K562 (cell line): Measurements from ENCODE around the gene VAMP8. TPM values are rescaled to one million over a fixed set of nuclear protein-coding genes. Genes with fewer than 3 reads are reported as not detected.

Experiments
- ARID1B ChIP-seq: fragments of 450-650 bp; IDR thresholded peaks from 2 replicates; pipeline ENCODE4 v1.6.1; 2016; ENCODE audit warnings: antibody characterized with exemption, mild to moderate bottlenecking, inconsistent platforms
- ARNT ChIP-seq, 2 experiments: fragments of 450-650 bp; IDR thresholded peaks; 2 replicates each; pipeline ENCODE4 v1.6.1; 2016; ENCODE audit warnings: mild to moderate bottlenecking in 1 of 2
- CREM ChIP-seq: IDR thresholded peaks from 2 replicates; pipeline ENCODE4 v1.6.1; 2014; ENCODE audit warnings: antibody characterized with exemption, low read depth
- EP300 ChIP-seq: IDR thresholded peaks from 2 replicates; pipeline ENCODE4 v1.6.1; 2012; ENCODE audit warnings: low read length, improper control_type of control experiment
- KDM4B ChIP-seq, 2 experiments: fragments of 450-650 bp in 1 of 2; sonication (generic) in 1 of 2; IDR thresholded peaks; 2 replicates each; pipeline ENCODE4 v1.6.1; 2016 to 2017; ENCODE audit warnings: borderline replicate concordance in 2 of 2, antibody characterized with exemption in 1 of 2, low read depth in 1 of 2, mild to moderate bottlenecking in 1 of 2
- NR4A1 ChIP-seq, 2 experiments: fragments of 250-450 bp in 1 of 2; fragments of 450-650 bp in 1 of 2; sonication (Bioruptor Pico) in 1 of 2; IDR thresholded peaks; 2 replicates each; pipeline versions ENCODE4 v1.4.0 to v1.6.1; 2016 to 2020; ENCODE audit warnings: mild to moderate bottlenecking in 2 of 2, missing compliant biosample characterization in 1 of 2, missing genetic modification characterization in 1 of 2, moderate library complexity in 1 of 2
- TAF9B ChIP-seq: fragments of 450-650 bp; IDR thresholded peaks from 2 replicates; pipeline ENCODE4 v1.6.1; 2018; ENCODE audit warnings: mild to moderate bottlenecking; ENCODE audit not compliant: partially characterized antibody
- ZZZ3 ChIP-seq: fragments of 450-650 bp; IDR thresholded peaks from 2 replicates; pipeline ENCODE4 v1.6.1; 2016; ENCODE audit warnings: antibody characterized with exemption, mild to moderate bottlenecking, moderate library complexity
- polyA plus RNA-seq, 8 experiments: library from polyadenylated mRNA; depleted of rRNA in 4 of 8; stranded (reverse) in 5 of 8; unstranded in 3 of 8; fragments of >200 nt; fragmentation: Nextera tagmentation in 2 of 8; fragmentation: Illumina TruSeq in 1 of 8; extraction: Ambion mirVana in 2 of 8; extraction: Trizol in 1 of 8; gene quantifications; 2 replicates each; pipeline versions ENCODE4 v1.2.1 to v1.2.3, GENCODE V29; 2011 to 2014; ENCODE audit warnings: inconsistent platforms in 1 of 8, missing spikeins in 1 of 8
- total RNA-seq, 7 experiments: library from RNA; depleted of rRNA in 6 of 7; stranded (reverse); fragments of >200 nt in 6 of 7; fragmentation: Illumina TruSeq in 2 of 7; extraction: Trizol in 2 of 7; gene quantifications; 2 replicates each; pipeline versions ENCODE4 v1.2.1 to v1.2.3, GENCODE V29; 2011 to 2021; ENCODE audit warnings: low replicate concordance in 1 of 7
- TF ChIP-seq, protein P1 (sequence below): fragments of 450-650 bp; IDR thresholded peaks from 2 replicates; pipeline ENCODE4 v1.6.1; 2017; ENCODE audit warnings: antibody characterized with exemption, mild to moderate bottlenecking
- TF ChIP-seq, protein P2 (sequence below), 2 experiments: IDR thresholded peaks in 1 of 2; conservative IDR thresholded peaks in 1 of 2; 2 replicates each; pipeline ENCODE4 v1.6.1; 2016; ENCODE audit warnings: low read depth in 2 of 2, mild to moderate bottlenecking in 1 of 2, missing compliant biosample characterization in 1 of 2, missing genetic modification characterization in 1 of 2, moderate library complexity in 1 of 2
- TF ChIP-seq, protein P3 (sequence below): fragments of 450-650 bp; IDR thresholded peaks from 2 replicates; pipeline ENCODE4 v1.6.1; 2016; ENCODE audit warnings: borderline replicate concordance
- TF ChIP-seq, protein P4 (sequence below): fragments of 250-450 bp; sonication (Bioruptor Pico); IDR thresholded peaks from 2 replicates; pipeline ENCODE4 v1.5.0; 2021; ENCODE audit warnings: mild to moderate bottlenecking, moderate library complexity

VAMP8 gene
- total and polyA plus RNA-seq, 9 of the 15 experiments (the other 6 are each of a cell fraction or from before 2014, with no cell fraction given) = 107 to 571 (median 248) TPM

DNA sequence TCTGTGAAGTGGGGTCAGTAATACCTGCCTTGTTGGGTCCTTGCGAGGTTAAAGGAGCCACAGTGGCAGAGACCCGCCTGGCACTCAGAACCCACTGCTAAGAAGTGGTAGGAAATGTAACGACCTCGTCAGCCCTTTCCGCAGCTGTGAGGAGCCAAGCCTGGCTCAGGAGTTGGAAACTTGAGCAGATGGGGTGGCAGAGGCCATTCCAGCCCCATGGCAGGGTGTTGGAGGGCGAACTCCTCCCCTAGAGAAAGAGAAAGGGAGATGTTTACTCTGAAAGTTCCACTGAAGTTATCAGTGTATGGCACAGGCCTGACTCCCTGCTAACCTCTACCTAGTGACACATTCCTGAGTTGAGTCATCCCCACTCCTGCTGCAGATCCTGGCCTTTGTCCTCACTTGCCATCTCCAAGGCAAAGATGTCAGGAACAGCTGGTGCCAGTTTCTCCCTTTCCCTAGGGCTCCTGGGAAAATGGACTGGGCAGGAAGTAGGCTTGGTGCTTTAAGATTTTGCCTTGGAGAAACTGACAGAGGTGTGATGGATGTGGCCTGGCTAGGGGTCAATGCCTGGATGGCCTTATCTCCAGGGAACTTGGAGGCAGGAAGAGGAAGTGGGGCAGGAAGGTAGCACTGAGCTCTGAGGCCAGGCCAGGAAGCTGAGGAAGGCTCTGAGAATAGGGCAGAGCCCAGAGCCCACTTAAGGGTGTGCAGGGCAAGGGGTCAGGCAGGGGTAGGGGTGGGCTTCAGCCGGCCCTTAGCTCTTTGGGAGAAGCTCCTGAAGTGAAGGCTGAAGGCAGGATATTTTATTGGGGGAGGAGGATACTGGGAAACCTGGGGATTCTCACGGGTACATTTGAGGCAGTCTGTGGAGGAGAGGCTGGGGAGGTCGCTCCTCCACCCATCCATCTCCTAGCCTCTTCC, 7.7 kb downstream of the VAMP8 start (continued):
- TF ChIP-seq ARNT (IDR thresholded peaks at IDR 0.05) (peak in 1 of 2 experiments; percentile 21; a peak in 2 of 4 replicates), EP300 (peak; percentile 73), CREM (peak; percentile 57), ZZZ3 (no peak), KDM4B (IDR thresholded peaks at IDR 0.05; ENCODE audit: borderline replicate concordance in 2 of 2, low read depth in 1 of 2) (no peak), NR4A1 (CRISPR knock-in tag; IDR thresholded peaks at IDR 0.05) (no peak), NR4A1 (tag; IDR thresholded peaks at IDR 0.05) (peak; percentile 43; the same call in 1 of the 2 replicates), TAF9B (peak; percentile 8), ARID1B (peak; percentile 95)
- TF ChIP-seq, protein P1, sequence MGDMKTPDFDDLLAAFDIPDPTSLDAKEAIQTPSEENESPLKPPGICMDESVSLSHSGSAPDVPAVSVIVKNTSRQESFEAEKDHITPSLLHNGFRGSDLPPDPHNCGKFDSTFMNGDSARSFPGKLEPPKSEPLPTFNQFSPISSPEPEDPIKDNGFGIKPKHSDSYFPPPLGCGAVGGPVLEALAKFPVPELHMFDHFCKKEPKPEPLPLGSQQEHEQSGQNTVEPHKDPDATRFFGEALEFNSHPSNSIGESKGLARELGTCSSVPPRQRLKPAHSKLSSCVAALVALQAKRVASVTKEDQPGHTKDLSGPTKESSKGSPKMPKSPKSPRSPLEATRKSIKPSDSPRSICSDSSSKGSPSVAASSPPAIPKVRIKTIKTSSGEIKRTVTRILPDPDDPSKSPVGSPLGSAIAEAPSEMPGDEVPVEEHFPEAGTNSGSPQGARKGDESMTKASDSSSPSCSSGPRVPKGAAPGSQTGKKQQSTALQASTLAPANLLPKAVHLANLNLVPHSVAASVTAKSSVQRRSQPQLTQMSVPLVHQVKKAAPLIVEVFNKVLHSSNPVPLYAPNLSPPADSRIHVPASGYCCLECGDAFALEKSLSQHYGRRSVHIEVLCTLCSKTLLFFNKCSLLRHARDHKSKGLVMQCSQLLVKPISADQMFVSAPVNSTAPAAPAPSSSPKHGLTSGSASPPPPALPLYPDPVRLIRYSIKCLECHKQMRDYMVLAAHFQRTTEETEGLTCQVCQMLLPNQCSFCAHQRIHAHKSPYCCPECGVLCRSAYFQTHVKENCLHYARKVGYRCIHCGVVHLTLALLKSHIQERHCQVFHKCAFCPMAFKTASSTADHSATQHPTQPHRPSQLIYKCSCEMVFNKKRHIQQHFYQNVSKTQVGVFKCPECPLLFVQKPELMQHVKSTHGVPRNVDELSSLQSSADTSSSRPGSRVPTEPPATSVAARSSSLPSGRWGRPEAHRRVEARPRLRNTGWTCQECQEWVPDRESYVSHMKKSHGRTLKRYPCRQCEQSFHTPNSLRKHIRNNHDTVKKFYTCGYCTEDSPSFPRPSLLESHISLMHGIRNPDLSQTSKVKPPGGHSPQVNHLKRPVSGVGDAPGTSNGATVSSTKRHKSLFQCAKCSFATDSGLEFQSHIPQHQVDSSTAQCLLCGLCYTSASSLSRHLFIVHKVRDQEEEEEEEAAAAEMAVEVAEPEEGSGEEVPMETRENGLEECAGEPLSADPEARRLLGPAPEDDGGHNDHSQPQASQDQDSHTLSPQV = peak; percentile 90
- TF ChIP-seq, protein P2, sequence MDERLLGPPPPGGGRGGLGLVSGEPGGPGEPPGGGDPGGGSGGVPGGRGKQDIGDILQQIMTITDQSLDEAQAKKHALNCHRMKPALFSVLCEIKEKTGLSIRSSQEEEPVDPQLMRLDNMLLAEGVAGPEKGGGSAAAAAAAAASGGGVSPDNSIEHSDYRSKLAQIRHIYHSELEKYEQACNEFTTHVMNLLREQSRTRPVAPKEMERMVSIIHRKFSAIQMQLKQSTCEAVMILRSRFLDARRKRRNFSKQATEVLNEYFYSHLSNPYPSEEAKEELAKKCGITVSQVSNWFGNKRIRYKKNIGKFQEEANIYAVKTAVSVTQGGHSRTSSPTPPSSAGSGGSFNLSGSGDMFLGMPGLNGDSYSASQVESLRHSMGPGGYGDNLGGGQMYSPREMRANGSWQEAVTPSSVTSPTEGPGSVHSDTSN (CRISPR knock-in tag; IDR thresholded peaks at IDR 0.05; ENCODE audit: low read depth) = peak; percentile 53
- TF ChIP-seq, protein P2 (tag; conservative IDR thresholded peaks at IDR 0.05; ENCODE audit: low read depth) = peak; percentile 91
- TF ChIP-seq, protein P3, sequence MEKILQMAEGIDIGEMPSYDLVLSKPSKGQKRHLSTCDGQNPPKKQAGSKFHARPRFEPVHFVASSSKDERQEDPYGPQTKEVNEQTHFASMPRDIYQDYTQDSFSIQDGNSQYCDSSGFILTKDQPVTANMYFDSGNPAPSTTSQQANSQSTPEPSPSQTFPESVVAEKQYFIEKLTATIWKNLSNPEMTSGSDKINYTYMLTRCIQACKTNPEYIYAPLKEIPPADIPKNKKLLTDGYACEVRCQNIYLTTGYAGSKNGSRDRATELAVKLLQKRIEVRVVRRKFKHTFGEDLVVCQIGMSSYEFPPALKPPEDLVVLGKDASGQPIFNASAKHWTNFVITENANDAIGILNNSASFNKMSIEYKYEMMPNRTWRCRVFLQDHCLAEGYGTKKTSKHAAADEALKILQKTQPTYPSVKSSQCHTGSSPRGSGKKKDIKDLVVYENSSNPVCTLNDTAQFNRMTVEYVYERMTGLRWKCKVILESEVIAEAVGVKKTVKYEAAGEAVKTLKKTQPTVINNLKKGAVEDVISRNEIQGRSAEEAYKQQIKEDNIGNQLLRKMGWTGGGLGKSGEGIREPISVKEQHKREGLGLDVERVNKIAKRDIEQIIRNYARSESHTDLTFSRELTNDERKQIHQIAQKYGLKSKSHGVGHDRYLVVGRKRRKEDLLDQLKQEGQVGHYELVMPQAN = no peak
- TF ChIP-seq, protein P4, sequence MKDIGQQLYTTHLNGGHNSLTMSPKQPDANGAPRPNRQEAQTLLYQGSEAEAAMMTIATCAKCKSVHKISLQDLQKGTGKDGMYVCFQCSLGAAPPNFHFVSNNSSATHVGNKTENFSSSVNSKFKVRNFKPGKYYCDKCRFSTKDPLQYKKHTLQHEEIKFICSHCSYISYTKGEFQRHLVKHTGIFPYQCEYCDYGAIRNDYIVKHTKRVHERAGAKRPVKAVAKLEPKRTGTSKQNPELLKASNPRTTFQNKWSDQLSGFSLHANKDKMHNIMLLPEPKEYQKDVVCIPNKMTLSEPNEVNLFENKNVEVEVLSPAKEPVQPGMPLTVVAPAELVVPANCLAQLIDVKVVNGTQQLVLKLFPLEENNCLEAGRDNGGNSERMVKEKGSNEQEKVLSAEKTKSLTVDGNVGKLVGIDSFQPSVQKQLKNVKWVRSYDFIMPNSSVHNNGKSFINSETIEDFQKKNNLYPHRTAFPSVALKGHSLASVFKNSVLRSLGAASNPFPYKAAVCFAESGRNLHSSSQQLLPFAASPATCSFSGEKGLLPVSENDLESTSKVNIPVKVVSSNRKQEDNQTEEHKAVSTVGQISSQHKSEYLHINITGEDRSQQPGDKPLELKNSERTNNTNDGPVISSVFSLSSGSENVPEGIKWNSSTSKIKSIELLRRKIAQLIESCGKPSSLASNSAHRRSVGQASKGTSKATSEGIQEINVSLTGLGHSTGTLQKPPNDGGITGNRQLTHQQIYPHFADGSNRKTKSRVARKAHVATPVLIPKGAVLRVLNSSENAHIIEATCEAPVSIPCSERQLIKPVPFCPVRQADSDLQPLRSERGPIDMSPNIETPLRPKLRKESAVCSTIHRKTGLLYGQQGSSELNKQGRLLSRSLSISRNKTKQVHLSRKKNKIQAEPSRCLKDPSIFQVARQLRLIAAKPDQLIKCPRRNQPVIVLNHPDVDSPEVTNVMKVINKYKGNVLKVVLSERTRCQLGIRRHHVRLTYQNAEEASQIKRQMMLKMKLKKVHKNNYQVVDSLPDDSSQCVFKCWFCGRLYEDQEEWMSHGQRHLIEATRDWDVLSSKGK (CRISPR knock-in tag) = no peak
